OCI-LY3 (cell line): ENCODE data around the gene ATP10A.

Experiments
- H2AFZ ChIP-seq: fragments of 200-600, 300-600 bp; shearing (Covaris generic); 2 replicates; pipeline ENCODE4 v1.6.0; 2014; ENCODE audit warnings: antibody characterized with exemption, low read depth, low read length
- H3K27ac ChIP-seq: fragments of 200-600, 300-600 bp; sonication (generic); 2 replicates; pipeline ENCODE4 v1.5.1; 2014; ENCODE audit warnings: mild to moderate bottlenecking, low read length, moderate library complexity, mixed read lengths
- H3K27me3 ChIP-seq: fragments of 200-600, 300-600 bp; sonication (generic); 2 replicates; pipeline ENCODE4 v1.6.1; 2014; ENCODE audit warnings: low read depth, low read length, mixed read lengths
- H3K36me3 ChIP-seq: fragments of 200-600, 300-600 bp; sonication (generic); replicated peaks from 2 replicates; pipeline ENCODE3; 2014; ENCODE audit warnings: low read depth, low read length, mixed read lengths
- H3K4me1 ChIP-seq: fragments of 300-600, 200-600 bp; sonication (generic); 2 replicates; pipeline ENCODE4 v1.6.1; 2014; ENCODE audit warnings: low read length, mixed read lengths
- H3K4me2 ChIP-seq: fragments of 200-600, 300-600 bp; sonication (generic); 2 replicates; pipeline ENCODE4 v1.6.1; 2014; ENCODE audit warnings: low read length, mixed read lengths
- H3K4me3 ChIP-seq: fragments of 300-600, 200-600 bp; sonication (generic); 2 replicates; pipeline ENCODE4 v1.5.1; 2014; ENCODE audit warnings: antibody characterized with exemption, mild to moderate bottlenecking, low read length, moderate library complexity
- H3K79me2 ChIP-seq: fragments of 300-600, 200-600 bp; shearing (Covaris generic); 2 replicates; pipeline ENCODE4 v1.6.1; 2014; ENCODE audit warnings: mild to moderate bottlenecking, low read length, mixed read lengths
- H3K9ac ChIP-seq: fragments of 300-600, 200-600 bp; shearing (Covaris generic); 2 replicates; pipeline ENCODE4 v1.6.0; 2014; ENCODE audit warnings: mild to moderate bottlenecking, low read length, moderate library complexity
- H3K9me3 ChIP-seq: fragments of 200-600, 300-600 bp; shearing (Covaris generic); 2 replicates; pipeline ENCODE4 v1.6.1; 2014; ENCODE audit warnings: low read length, mixed read lengths; ENCODE audit not compliant: insufficient read depth
- H4K20me1 ChIP-seq: fragments of 200-600, 300-600 bp; sonication (generic); 2 replicates; pipeline ENCODE4 v1.6.1; 2016; ENCODE audit warnings: low read length, mixed read lengths; ENCODE audit not compliant: insufficient read depth
- EZH2phosphoT487 ChIP-seq: fragments of 200-600 bp; shearing (Covaris generic); IDR thresholded peaks from 2 replicates; pipeline ENCODE4 v1.6.1; 2018; ENCODE audit warnings: antibody characterized with exemption, mixed run types, low read depth
- TF ChIP-seq, protein P1 (sequence below): fragments of 200-600, 300-600 bp; sonication (generic); IDR thresholded peaks from 2 replicates; pipeline ENCODE4 v1.5.1; 2014; ENCODE audit warnings: antibody characterized with exemption, low read length, low read depth

Gene ATP10A

DNA sequence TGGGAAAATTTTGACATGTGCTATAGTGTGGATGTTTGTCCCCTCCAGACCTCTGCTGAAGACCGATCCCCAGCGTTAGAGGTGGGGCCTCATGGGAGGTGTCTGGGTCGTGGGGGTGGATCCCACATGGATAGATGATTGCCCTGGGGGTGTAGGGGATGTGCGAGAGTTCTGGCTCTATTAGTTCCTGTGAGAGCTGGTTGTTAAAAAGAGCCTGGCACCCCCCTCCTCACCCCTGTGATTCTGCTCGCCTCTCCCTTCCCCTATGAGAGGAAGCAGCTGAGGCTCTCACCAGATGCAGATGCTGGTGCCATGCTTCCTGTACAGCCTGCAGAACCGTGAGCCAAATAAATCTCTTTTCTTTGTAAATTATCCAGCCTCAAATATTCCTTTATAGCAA, 67.4 kb downstream of the ATP10A start:
- H3K4me1 ChIP-seq, result peaks cover 8% of the 10 kb centered on the region
- H4K20me1 ChIP-seq, result peaks cover 3% of the 10 kb centered on the region; the same call in 1 of the 2 replicates
- H3K4me3 ChIP-seq, result no peak overlapping the region
- H3K4me2 ChIP-seq, result no peak overlapping the region
- H3K79me2 ChIP-seq, result no peaks in the 10 kb centered on the region
- no peak overlapping the region for H2AFZ ChIP-seq
- H3K27ac ChIP-seq, result no peak overlapping the region
- no peak overlapping the region for H3K9ac ChIP-seq
- H3K27me3 ChIP-seq, result no peaks in the 10 kb centered on the region
- no peaks in the 10 kb centered on the region for H3K36me3 ChIP-seq
- TF ChIP-seq EZH2phosphoT487, result no peak
- TF ChIP-seq, protein P1, sequence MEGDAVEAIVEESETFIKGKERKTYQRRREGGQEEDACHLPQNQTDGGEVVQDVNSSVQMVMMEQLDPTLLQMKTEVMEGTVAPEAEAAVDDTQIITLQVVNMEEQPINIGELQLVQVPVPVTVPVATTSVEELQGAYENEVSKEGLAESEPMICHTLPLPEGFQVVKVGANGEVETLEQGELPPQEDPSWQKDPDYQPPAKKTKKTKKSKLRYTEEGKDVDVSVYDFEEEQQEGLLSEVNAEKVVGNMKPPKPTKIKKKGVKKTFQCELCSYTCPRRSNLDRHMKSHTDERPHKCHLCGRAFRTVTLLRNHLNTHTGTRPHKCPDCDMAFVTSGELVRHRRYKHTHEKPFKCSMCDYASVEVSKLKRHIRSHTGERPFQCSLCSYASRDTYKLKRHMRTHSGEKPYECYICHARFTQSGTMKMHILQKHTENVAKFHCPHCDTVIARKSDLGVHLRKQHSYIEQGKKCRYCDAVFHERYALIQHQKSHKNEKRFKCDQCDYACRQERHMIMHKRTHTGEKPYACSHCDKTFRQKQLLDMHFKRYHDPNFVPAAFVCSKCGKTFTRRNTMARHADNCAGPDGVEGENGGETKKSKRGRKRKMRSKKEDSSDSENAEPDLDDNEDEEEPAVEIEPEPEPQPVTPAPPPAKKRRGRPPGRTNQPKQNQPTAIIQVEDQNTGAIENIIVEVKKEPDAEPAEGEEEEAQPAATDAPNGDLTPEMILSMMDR, result no peak
- no peaks in the 10 kb centered on the region for H3K9me3 ChIP-seq

DNA sequence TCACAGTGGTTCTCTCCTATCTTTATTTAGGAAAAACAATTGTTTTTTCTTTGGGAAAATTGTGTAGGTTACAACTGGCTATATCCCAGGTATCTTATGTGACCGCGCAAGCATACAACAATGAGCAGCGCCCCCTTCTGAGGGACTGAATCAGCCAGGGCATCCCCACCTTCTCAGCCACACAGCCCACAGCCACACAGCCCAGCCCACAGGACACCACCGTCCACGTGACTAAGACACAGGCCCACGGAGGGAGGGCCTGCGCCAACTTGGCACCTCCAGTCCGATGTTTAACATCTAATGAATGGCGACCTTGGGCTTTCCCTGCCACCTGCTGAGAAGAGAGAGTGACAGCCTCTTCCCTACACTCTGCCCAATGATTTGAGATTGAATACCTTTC, 68.1 kb downstream of the ATP10A start:
- Histone ChIP-seq H2AFZ (no peak overlapping the region), H3K4me3 (no peak overlapping the region), H3K36me3 (no peaks in the 10 kb centered on the region), H3K4me2 (no peak overlapping the region), H3K9me3 (no peaks in the 10 kb centered on the region), H3K9ac (no peak overlapping the region), H3K79me2 (no peaks in the 10 kb centered on the region), H4K20me1 (peaks cover 3% of the 10 kb centered on the region; the same call in 1 of the 2 replicates), H3K27ac (no peak overlapping the region), H3K27me3 (no peaks in the 10 kb centered on the region), H3K4me1 (peaks cover 8% of the 10 kb centered on the region)
- TF ChIP-seq, protein P1, result no peak
- no peak for TF ChIP-seq EZH2phosphoT487

DNA sequence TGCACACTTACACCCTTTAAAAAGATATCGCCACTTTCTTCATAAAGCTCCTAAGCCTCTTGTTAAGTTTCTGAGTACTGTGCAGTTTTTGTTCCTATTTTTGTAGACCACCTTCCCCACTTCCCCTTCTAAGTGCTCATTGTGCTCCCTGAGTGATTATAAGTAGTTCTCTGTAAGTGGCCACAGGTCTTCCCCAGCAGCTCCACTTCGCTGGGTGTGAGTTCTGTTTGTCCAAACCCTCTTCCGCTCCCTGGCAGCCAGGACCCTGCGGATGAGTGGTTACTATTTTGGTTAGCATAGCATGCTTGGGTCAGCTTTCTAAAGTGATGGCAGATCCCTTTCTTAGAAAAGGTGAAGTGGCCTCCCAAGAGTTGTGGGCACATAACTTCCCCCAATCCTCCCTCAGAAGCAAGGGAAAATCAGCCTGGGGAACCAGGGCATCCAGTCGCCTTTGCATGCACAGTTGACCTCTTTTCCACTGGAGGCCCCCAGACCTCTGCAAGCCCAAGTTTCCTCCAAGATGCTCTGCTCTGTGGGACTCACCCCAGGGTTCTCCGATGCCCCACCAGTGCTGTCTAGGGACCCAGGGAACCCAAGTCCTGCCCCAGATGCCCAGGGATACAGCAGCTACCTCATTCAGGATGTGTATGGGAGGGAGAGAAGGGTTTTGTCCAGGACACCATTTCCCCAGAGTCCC, 69.6 kb downstream of the ATP10A start:
- Histone ChIP-seq H4K20me1 (peaks cover 3% of the 10 kb centered on the region; the same call in 1 of the 2 replicates), H3K4me2 (peak overlapping the region; percentile 16; the same call in 1 of the 2 replicates), H3K79me2 (no peaks in the 10 kb centered on the region)

DNA sequence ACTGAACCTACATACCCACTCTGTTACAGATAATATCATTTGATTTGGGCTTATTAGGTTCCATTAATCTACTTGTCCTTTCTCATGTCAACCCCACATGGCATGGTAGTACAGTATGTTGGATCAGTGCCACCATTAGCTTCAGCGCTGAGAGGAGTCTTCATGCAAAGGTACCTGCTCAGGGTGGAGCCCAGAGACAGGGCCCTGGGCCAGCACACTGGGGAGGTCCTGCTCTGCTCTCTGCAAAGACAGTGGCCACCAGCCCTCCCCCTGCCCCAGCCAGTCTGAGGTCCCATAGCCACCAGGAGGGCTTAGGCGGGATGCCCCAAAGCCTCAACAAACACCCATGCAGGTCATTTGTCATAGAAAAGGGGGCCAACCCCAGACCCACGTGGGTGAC, 71.0 kb downstream of the ATP10A start:
- Histone ChIP-seq H3K4me2 (no peak overlapping the region), H3K79me2 (no peaks in the 10 kb centered on the region), H4K20me1 (peaks cover 3% of the 10 kb centered on the region; the same call in 1 of the 2 replicates), H3K4me3 (no peak overlapping the region), H3K36me3 (no peaks in the 10 kb centered on the region), H3K4me1 (peaks cover 8% of the 10 kb centered on the region), H3K27me3 (no peaks in the 10 kb centered on the region), H2AFZ (no peak overlapping the region), H3K27ac (no peak overlapping the region), H3K9me3 (no peaks in the 10 kb centered on the region), H3K9ac (no peak overlapping the region)
- TF ChIP-seq, protein P1, result no peak
- no peak for TF ChIP-seq EZH2phosphoT487

More for the DNA sequence above, 69.6 kb downstream of the ATP10A start:
- no peaks in the 10 kb centered on the region for H3K9me3 ChIP-seq
- H3K4me1 ChIP-seq, result peaks cover 8% of the 10 kb centered on the region
- H3K4me3 ChIP-seq, result no peak overlapping the region
- no peak for TF ChIP-seq EZH2phosphoT487
- TF ChIP-seq, protein P1, result no peak
- no peak overlapping the region for H2AFZ ChIP-seq
- no peak overlapping the region for H3K27ac ChIP-seq
- no peaks in the 10 kb centered on the region for H3K27me3 ChIP-seq
- no peak overlapping the region for H3K9ac ChIP-seq
- H3K36me3 ChIP-seq, result no peaks in the 10 kb centered on the region
